ENCODE data around the gene ESD.

ESD gene

GRCh38 chr13:46743191-46743590, 53.8 kb downstream of the ESD start:
- no peak for DNase-seq

DNA sequence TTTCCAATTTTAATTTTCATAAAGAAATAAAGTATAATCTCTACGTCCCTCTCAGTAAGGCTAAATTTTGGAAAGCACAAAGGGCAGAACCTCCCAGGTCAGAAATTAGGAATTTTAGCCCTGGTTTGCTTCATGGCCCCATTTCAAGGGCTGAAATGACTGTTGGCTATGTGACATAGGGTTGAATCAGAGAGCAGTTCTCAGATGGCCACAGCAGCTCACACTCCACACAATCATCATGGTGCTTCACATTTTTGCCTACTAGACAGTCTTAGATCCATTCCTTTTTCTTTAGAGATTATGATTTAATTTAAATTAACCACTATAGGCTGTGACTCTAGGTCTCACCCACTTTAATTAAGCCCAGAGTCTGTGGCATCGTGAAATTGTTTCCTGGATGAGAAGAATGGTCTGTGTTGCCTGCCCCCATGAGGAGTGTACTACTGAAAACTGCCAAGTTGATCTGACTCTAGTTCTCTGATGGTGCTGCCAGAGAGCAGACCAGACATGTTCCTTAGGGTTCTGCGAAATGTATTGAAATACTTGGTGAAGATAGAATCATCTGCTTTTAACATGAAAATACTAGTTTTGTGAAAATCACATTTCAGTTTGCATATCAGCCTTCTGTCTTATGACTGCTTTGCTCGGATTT, 57.4 kb downstream of the ESD start:
- no peak for DNase-seq

DNA sequence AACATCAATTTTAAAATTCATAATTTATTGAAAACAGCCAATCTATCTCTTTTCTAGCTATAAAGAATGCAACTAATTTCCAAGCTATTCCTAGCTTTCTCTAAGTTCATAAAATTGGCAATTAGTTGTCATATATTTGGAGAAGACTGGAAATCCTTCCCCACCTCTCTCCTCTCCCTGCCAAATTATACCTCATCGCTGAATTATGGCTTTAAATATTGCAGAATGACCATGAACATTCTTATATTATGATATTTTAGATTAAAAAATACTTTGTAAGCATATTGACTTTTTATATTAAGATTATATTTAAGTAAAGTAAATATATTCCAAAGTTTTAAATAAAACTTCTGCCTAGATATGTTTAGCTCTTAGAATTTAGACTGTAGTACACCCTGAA, 58.2 kb downstream of the ESD start:
- DNase-seq = no peak

GRCh38 chr13:46738055-46738454, 58.9 kb downstream of the ESD start:
- DNase-seq = no peak

GRCh38 chr13:46736541-46737310, 60.2 kb downstream of the ESD start:
- no peak for DNase-seq

DNA sequence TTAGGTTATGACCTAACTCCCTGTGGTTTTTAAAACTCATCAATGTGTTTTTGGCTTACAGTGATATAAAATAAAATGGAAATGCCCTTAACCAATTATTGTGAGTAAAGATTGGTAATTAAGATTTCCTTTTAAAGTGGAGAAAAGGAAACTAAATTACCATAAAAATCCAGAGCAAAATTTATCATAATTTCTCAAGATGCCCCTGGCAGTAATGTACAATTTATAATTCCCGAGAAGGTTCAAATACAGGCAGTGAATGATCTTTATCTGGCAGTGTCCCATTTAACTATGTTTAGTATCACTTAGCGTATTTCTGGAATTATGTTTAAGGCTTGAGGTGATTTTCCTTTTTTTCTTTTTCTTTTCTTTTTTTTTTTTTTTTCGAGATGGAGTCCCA, 61.5 kb downstream of the ESD start:
- no peak for DNase-seq

GRCh38 chr13:46731535-46731934, 65.4 kb downstream of the ESD start:
- no peak for DNase-seq

GRCh38 chr13:46728777-46729176, 68.2 kb downstream of the ESD start:
- DNase-seq = no peak

- DNase-seq = no peak
These were observed 70.6 kb downstream of the ESD start for GRCh38 chr13:46726347-46726746.

Data from activated effector memory CD4-positive, alpha-beta T cell treated with anti-CD3 and anti-CD28 coated beads, Interleukin-2, amount 50 U/mL, for 16 hours (primary cell).